K562 (cell line): ENCODE results near the gene C7orf25.

ENCODE experiments used
- EP300 ChIP-seq: IDR thresholded peaks from 2 replicates; pipeline ENCODE4 v1.6.1; 2012; ENCODE audit warnings: low read length, improper control_type of control experiment
- HDAC6 ChIP-seq: IDR thresholded peaks from 2 replicates; pipeline ENCODE4 v1.6.1; 2012; ENCODE audit warnings: low read depth, mild to moderate bottlenecking, control low read depth, inconsistent platforms, low read length, moderate library complexity
- NR2C1 ChIP-seq, 2 experiments: fragments of 450-650 bp; IDR thresholded peaks; 2 replicates each; pipeline ENCODE4 v1.6.1; 2017; ENCODE audit warnings: mild to moderate bottlenecking in 2 of 2, antibody characterized with exemption in 1 of 2, inconsistent platforms in 1 of 2, missing compliant biosample characterization in 1 of 2, missing genetic modification characterization in 1 of 2
- REST ChIP-seq, 2 experiments: fragments of 450-650 bp; formaldehyde crosslinking in 1 of 2; IDR thresholded peaks; 2 replicates each; pipeline versions ENCODE4 v1.4.0 to v1.6.1; 2014 to 2020; ENCODE audit warnings: mild to moderate bottlenecking in 2 of 2, borderline replicate concordance in 1 of 2, low read depth in 1 of 2
- SP1 ChIP-seq: sonication (generic); formaldehyde crosslinking; IDR thresholded peaks from 2 replicates; pipeline ENCODE4 v1.8.1; 2022; ENCODE audit warnings: mild to moderate bottlenecking, missing genetic modification reagents
- TCF3 ChIP-seq: sonication (generic); formaldehyde crosslinking; IDR thresholded peaks from 2 replicates; pipeline ENCODE4 v1.4.0; 2020; ENCODE audit warnings: mild to moderate bottlenecking, missing genetic modification reagents
- YY1 ChIP-seq, 3 experiments: IDR thresholded peaks; 2 replicates each; pipeline ENCODE4 v1.6.1; 2011; ENCODE audit warnings: low read length in 2 of 3, mild to moderate bottlenecking in 2 of 3, moderate library complexity in 2 of 3, borderline replicate concordance in 1 of 3, control low read depth in 1 of 3, low read depth in 1 of 3; ENCODE audit not compliant: insufficient read depth in 3 of 3, insufficient replicate concordance in 2 of 3, control insufficient read depth in 1 of 3, insufficient read length in 1 of 3; ENCODE audit errors: extremely low read depth in 1 of 3

GRCh38 chr7:42932811-42933591, 21.1 kb upstream of the C7orf25 start:
- TF ChIP-seq EP300 = no peak
- TF ChIP-seq SP1 (CRISPR knock-in tag) = no peak
- TF ChIP-seq TCF3 = no peak
- no peak for TF ChIP-seq REST (IDR thresholded peaks at IDR 0.05; ENCODE audit: borderline replicate concordance)
- TF ChIP-seq REST (CRISPR knock-in tag; IDR thresholded peaks at IDR 0.05; ENCODE audit: low read depth) = no peak
- TF ChIP-seq YY1 (IDR thresholded peaks at IDR 0.05; ENCODE audit: borderline replicate concordance in 1 of 3, control insufficient read depth in 1 of 3, extremely low read depth in 1 of 3, insufficient read depth in 3 of 3, insufficient read length in 1 of 3, insufficient replicate concordance in 2 of 3, low read depth in 1 of 3, low read length in 2 of 3) = no peak
- TF ChIP-seq NR2C1 (IDR thresholded peaks at IDR 0.05) = no peak
- TF ChIP-seq NR2C1 (tag; IDR thresholded peaks at IDR 0.05) = no peak
- no peak for TF ChIP-seq HDAC6
